GM23338 (cell line): ENCODE results near the gene MEI1. TPM values are rescaled to one million over a fixed set of nuclear protein-coding genes. Genes with fewer than 3 reads are reported as not detected.

ENCODE experiments used
- ATAC-seq: fragments of 200-7000 bp; cut with Tn5 transposase; 3 replicates; pipeline ENCODE4 v1.9.1; 2020
- DNase-seq: peaks from one replicate; pipeline ENCODE4 v3.0.0-alpha.2; 2015; ENCODE audit warnings: low spot score
- H2AFZ ChIP-seq: fragments of 200-600 bp; sonication (generic); 2 replicates; pipeline ENCODE4 v1.8.0; 2016; ENCODE audit warnings: antibody characterized with exemption, mild to moderate bottlenecking, moderate library complexity
- H3F3A ChIP-seq: fragments of 200-600 bp; sonication (generic); replicated peaks from 2 replicates; pipeline ENCODE4 v1.8.0; 2017; ENCODE audit warnings: antibody characterized with exemption, mixed run types, low read depth
- H3K27ac ChIP-seq: fragments of 200-600 bp; sonication (generic); 2 replicates; pipeline ENCODE4 v1.6.1; 2016; ENCODE audit warnings: low read depth
- H3K27me3 ChIP-seq: fragments of 200-600 bp; sonication (generic); 2 replicates; pipeline ENCODE4 v1.8.0; 2016; ENCODE audit warnings: mild to moderate bottlenecking, mixed run types, moderate library complexity; ENCODE audit not compliant: insufficient read depth
- H3K36me3 ChIP-seq: fragments of 200-600 bp; sonication (generic); 2 replicates; pipeline ENCODE4 v1.8.0; 2016; ENCODE audit warnings: mild to moderate bottlenecking; ENCODE audit not compliant: insufficient read depth
- H3K4me1 ChIP-seq: fragments of 200-600 bp; sonication (generic); 2 replicates; pipeline ENCODE4 v1.8.0; 2016; ENCODE audit warnings: mild to moderate bottlenecking, moderate library complexity; ENCODE audit not compliant: insufficient read depth
- H3K4me2 ChIP-seq: fragments of 200-600 bp; sonication (generic); 2 replicates; pipeline ENCODE4 v1.7.1; 2017; ENCODE audit warnings: mixed run types
- H3K4me3 ChIP-seq: fragments of 200-600 bp; sonication (generic); 2 replicates; pipeline ENCODE4 v1.6.1; 2016; ENCODE audit warnings: mixed run types
- H3K79me2 ChIP-seq: fragments of 200-600 bp; sonication (generic); replicated peaks from 2 replicates; pipeline ENCODE4 v1.8.0; 2017; ENCODE audit warnings: mild to moderate bottlenecking; ENCODE audit not compliant: insufficient read depth
- H3K9me2 ChIP-seq: fragments of 200-600 bp; sonication (generic); 2 replicates; pipeline ENCODE4 v1.8.0; 2017; ENCODE audit not compliant: insufficient read depth
- H4K20me1 ChIP-seq: fragments of 200-600 bp; sonication (generic); replicated peaks from 2 replicates; pipeline ENCODE4 v1.8.0; 2017; ENCODE audit warnings: mild to moderate bottlenecking; ENCODE audit not compliant: insufficient read depth
- H3K27ac Mint-ChIP-seq: 2 replicates; pipeline ENCODE4 v1.8.0; 2020; ENCODE audit warnings: inconsistent platforms, mild to moderate bottlenecking, moderate library complexity, mixed read lengths
- H3K27me3 Mint-ChIP-seq: 3 replicates; pipeline ENCODE4 v1.8.0; 2022; ENCODE audit warnings: low read depth, mild to moderate bottlenecking, moderate library complexity, mixed read lengths, inconsistent platforms; ENCODE audit not compliant: insufficient read depth, poor library complexity
- H3K36me3 Mint-ChIP-seq: 3 replicates; pipeline ENCODE4 v1.8.0; 2021; ENCODE audit warnings: low read depth, mild to moderate bottlenecking, inconsistent platforms, moderate library complexity, mixed read lengths
- H3K4me1 Mint-ChIP-seq: 3 replicates; pipeline ENCODE4 v1.8.0; 2020; ENCODE audit warnings: mild to moderate bottlenecking, inconsistent platforms, mixed read lengths
- H3K4me3 Mint-ChIP-seq: 3 replicates; pipeline ENCODE4 v1.8.0; 2021; ENCODE audit warnings: moderate library complexity, mild to moderate bottlenecking, inconsistent platforms, mixed read lengths
- H3K9me3 Mint-ChIP-seq: 3 replicates; pipeline ENCODE4 v1.8.0; 2020; ENCODE audit warnings: moderate library complexity, mild to moderate bottlenecking, inconsistent platforms, mixed read lengths
- CREB1 ChIP-seq: fragments of 250-450 bp; sonication (Bioruptor Pico); IDR thresholded peaks from 2 replicates; pipeline ENCODE4 v1.5.0; 2020; ENCODE audit warnings: low read depth, mild to moderate bottlenecking, moderate library complexity
- CTCF ChIP-seq, 2 experiments: fragments of 200-600 bp in 1 of 2; sonication (generic) in 1 of 2; conservative IDR thresholded peaks; 2 replicates each; pipeline versions ENCODE4 v1.5.1 to v1.6.1; 2016 to 2017; ENCODE audit warnings: antibody characterized with exemption in 2 of 2, low read depth in 2 of 2, mild to moderate bottlenecking in 2 of 2, moderate library complexity in 1 of 2
- ETS1 ChIP-seq: IDR thresholded peaks from 2 replicates; pipeline ENCODE4 v1.6.1; 2016; ENCODE audit warnings: antibody characterized with exemption
- EZH2 ChIP-seq: fragments of 200-600 bp; sonication (generic); IDR thresholded peaks from one replicate; pipeline ENCODE4 v1.8.0; 2017; ENCODE audit warnings: antibody characterized with exemption, mild to moderate bottlenecking, low read depth; ENCODE audit not compliant: unreplicated experiment
- EZH2phosphoT487 ChIP-seq: fragments of 200-600 bp; sonication (generic); IDR thresholded peaks from one replicate; pipeline ENCODE4 v1.8.1; 2018; ENCODE audit warnings: antibody characterized with exemption; ENCODE audit not compliant: unreplicated experiment
- JUNB ChIP-seq: IDR thresholded peaks from one replicate; pipeline ENCODE4 v1.6.1; 2016; ENCODE audit warnings: antibody characterized with exemption; ENCODE audit not compliant: unreplicated experiment
- NANOG ChIP-seq: IDR thresholded peaks from 2 replicates; pipeline ENCODE4 v1.6.1; 2016; ENCODE audit warnings: antibody characterized with exemption, borderline replicate concordance
- POLR2AphosphoS5 ChIP-seq: IDR thresholded peaks from 2 replicates; pipeline ENCODE4 v1.6.1; 2016; ENCODE audit warnings: antibody characterized with exemption, low read depth
- REST ChIP-seq: IDR thresholded peaks from one replicate; pipeline ENCODE4 v1.6.1; 2018; ENCODE audit warnings: antibody characterized with exemption; ENCODE audit not compliant: unreplicated experiment
- STAT1 ChIP-seq: IDR thresholded peaks from one replicate; pipeline ENCODE4 v1.6.1; 2016; ENCODE audit warnings: antibody characterized with exemption; ENCODE audit not compliant: unreplicated experiment
- ZNF114 ChIP-seq: fragments of 250-450 bp; sonication (Bioruptor Pico); IDR thresholded peaks from 2 replicates; pipeline ENCODE4 v1.5.0; 2020; ENCODE audit warnings: mild to moderate bottlenecking, moderate library complexity
- ZNF331 ChIP-seq: fragments of 250-450 bp; sonication (Bioruptor Pico); IDR thresholded peaks from 2 replicates; pipeline ENCODE4 v1.5.0; 2020; ENCODE audit warnings: low read depth, mild to moderate bottlenecking, moderate library complexity
- ZNF462 ChIP-seq: fragments of 250-450 bp; sonication (Bioruptor Pico); IDR thresholded peaks from 2 replicates; pipeline ENCODE4 v1.5.0; 2020; ENCODE audit warnings: mild to moderate bottlenecking, moderate library complexity
- polyA plus RNA-seq: library from polyadenylated mRNA; unstranded; fragments of >200 nt; fragmentation: Nextera tagmentation; extraction: Ambion mirVana; gene quantifications from 2 replicates; pipeline ENCODE4 v1.2.1, GENCODE V29; 2016
- total RNA-seq: library from RNA; depleted of rRNA; stranded (reverse); fragments of >200 nt; shearing (Covaris generic); gene quantifications from 2 replicates; pipeline ENCODE4 v1.2.3, GENCODE V29; 2014

The MEI1 gene
- total and polyA plus RNA-seq, 2 experiments from 2014 or later, result 0.28 to 0.87 TPM

- Mint-ChIP-seq H3K4me3 (no peak overlapping the region), H3K36me3 (no peaks in the 10 kb centered on the region), H3K27ac (no peak overlapping the region), H3K9me3 (no peaks in the 10 kb centered on the region), H3K27me3 (peaks cover 5% of the 10 kb centered on the region), H3K4me1 (no peaks in the 10 kb centered on the region; the same call in 2 of the 3 replicates)
- Histone ChIP-seq H4K20me1 (no peaks in the 10 kb centered on the region), H3K4me2 (no peak overlapping the region), H3K4me3 (no peak overlapping the region), H3K27ac (no peak overlapping the region), H3K4me1 (no peaks in the 10 kb centered on the region; the same call in 1 of the 2 replicates), H3K36me3 (no peaks in the 10 kb centered on the region), H3K9me2 (no peaks in the 10 kb centered on the region), H2AFZ (no peak overlapping the region), H3K27me3 (no peaks in the 10 kb centered on the region), H3F3A (no peaks in the 10 kb centered on the region), H3K79me2 (no peaks in the 10 kb centered on the region)
- TF ChIP-seq EZH2 (no peak), ZNF114 (CRISPR knock-in tag) (no peak), EZH2phosphoT487 (no peak), ZNF331 (CRISPR knock-in tag) (no peak), CREB1 (no peak), CTCF (conservative IDR thresholded peaks at IDR 0.05; ENCODE audit: low read depth in 2 of 2) (no peak), JUNB (no peak), ZNF462 (CRISPR knock-in tag) (no peak), REST (no peak), POLR2AphosphoS5 (no peak), STAT1 (no peak), ETS1 (no peak), NANOG (no peak)
- DNase-seq (no peak), ATAC-seq (no peak)
These were observed 72.9 kb downstream of the MEI1 start for GRCh38 chr22:41772198-41772597.
